Measurements from ENCODE around the gene LMOD2.

The LMOD2 gene

DNA sequence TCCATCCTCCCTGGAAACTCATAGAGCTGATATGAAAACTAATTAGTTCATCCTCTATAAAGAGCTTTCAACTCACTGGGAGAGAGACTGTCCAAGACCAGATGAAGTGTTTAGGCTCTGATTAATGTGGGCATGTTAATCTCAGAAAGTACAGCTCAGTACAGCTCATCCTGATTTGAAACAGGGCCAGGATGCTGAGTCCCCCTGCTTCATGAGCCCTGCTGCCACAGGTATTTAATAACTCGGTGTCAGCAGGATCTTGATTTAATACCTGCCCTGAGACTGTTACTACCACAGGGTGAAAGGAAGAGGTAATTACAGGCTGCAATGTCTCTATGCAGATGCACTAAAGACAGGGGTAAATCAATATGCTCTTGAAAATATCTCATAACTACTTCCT, 10.8 kb downstream of the LMOD2 start:
- no peaks in the 10 kb centered on the region for H3K79me2 ChIP-seq (ENCODE audit: insufficient read depth, low read length)
- H2AFZ ChIP-seq (ENCODE audit: low read length): no peak overlapping the region
- H3K36me3 ChIP-seq (ENCODE audit: insufficient read depth, low read length): no peaks in the 10 kb centered on the region
- H3K9me2 ChIP-seq (replicated peaks; ENCODE audit: low read depth, low read length): no peaks in the 10 kb centered on the region
- peaks cover 4% of the 10 kb centered on the region for H3K27me3 ChIP-seq (ENCODE audit: insufficient read depth, low read length, poor library complexity, severe bottlenecking)
- TF ChIP-seq, protein P1, sequence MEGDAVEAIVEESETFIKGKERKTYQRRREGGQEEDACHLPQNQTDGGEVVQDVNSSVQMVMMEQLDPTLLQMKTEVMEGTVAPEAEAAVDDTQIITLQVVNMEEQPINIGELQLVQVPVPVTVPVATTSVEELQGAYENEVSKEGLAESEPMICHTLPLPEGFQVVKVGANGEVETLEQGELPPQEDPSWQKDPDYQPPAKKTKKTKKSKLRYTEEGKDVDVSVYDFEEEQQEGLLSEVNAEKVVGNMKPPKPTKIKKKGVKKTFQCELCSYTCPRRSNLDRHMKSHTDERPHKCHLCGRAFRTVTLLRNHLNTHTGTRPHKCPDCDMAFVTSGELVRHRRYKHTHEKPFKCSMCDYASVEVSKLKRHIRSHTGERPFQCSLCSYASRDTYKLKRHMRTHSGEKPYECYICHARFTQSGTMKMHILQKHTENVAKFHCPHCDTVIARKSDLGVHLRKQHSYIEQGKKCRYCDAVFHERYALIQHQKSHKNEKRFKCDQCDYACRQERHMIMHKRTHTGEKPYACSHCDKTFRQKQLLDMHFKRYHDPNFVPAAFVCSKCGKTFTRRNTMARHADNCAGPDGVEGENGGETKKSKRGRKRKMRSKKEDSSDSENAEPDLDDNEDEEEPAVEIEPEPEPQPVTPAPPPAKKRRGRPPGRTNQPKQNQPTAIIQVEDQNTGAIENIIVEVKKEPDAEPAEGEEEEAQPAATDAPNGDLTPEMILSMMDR (conservative IDR thresholded peaks at IDR 0.05; ENCODE audit: low read length): no peak
- TF ChIP-seq EZH2phosphoT487 (IDR thresholded peaks at IDR 0.05; ENCODE audit: borderline replicate concordance): no peak
- no peaks in the 10 kb centered on the region for H3F3A ChIP-seq (ENCODE audit: low read depth)
- H3K9me3 ChIP-seq (ENCODE audit: insufficient read depth, low read depth, low read length): no peaks in the 10 kb centered on the region
- no peak overlapping the region for H3K4me3 ChIP-seq (ENCODE audit: low read length, poor library complexity, severe bottlenecking)
- H3K4me2 ChIP-seq (ENCODE audit: low read depth, low read length, poor library complexity, severe bottlenecking): no peak overlapping the region
- no peaks in the 10 kb centered on the region for H4K20me1 ChIP-seq (ENCODE audit: insufficient read depth, low read length, poor library complexity, severe bottlenecking)
- H3K9ac ChIP-seq (ENCODE audit: low read depth, low read length, poor library complexity, severe bottlenecking): no peak overlapping the region
- H3K4me1 ChIP-seq (ENCODE audit: insufficient read depth, low read length, poor library complexity, severe bottlenecking): no peaks in the 10 kb centered on the region

DNA sequence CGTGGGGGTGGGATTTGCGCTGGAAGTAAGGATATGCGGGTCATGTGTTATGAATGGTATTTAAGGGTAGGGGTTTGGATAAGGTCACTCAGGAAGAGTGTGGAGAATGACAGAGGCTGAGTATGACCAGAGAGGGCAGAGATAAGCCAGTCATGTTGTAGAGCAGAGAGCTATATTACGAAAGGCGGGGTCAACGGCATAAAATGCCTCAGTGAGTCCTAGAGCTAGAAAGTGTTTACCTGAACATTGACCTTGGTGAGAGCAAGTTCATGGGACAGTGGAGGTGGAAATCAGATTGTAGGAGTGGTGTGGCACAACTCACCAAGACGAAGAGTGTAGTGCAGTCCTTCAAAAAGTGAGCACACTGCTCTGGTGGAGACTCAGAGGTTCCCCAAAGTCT, 13.8 kb downstream of the LMOD2 start:
- H3K79me2 ChIP-seq (ENCODE audit: insufficient read depth, low read length): no peaks in the 10 kb centered on the region
- no peaks in the 10 kb centered on the region for H3K4me1 ChIP-seq (ENCODE audit: insufficient read depth, low read length, poor library complexity, severe bottlenecking)
- H3K4me3 ChIP-seq (ENCODE audit: low read length, poor library complexity, severe bottlenecking): no peak overlapping the region
- no peaks in the 10 kb centered on the region for H3K36me3 ChIP-seq (ENCODE audit: insufficient read depth, low read length)
- no peak overlapping the region for H3K9ac ChIP-seq (ENCODE audit: low read depth, low read length, poor library complexity, severe bottlenecking)
- no peak overlapping the region for H3K4me2 ChIP-seq (ENCODE audit: low read depth, low read length, poor library complexity, severe bottlenecking)
- no peaks in the 10 kb centered on the region for H3K9me2 ChIP-seq (replicated peaks; ENCODE audit: low read depth, low read length)
- TF ChIP-seq, protein P1 (conservative IDR thresholded peaks at IDR 0.05; ENCODE audit: low read length): no peak
- no peak for TF ChIP-seq EZH2phosphoT487 (IDR thresholded peaks at IDR 0.05; ENCODE audit: borderline replicate concordance)
- H2AFZ ChIP-seq (ENCODE audit: low read length): no peak overlapping the region
- no peaks in the 10 kb centered on the region for H3K9me3 ChIP-seq (ENCODE audit: insufficient read depth, low read depth, low read length)
- no peaks in the 10 kb centered on the region for H3K27me3 ChIP-seq (ENCODE audit: insufficient read depth, low read length, poor library complexity, severe bottlenecking)
- no peaks in the 10 kb centered on the region for H4K20me1 ChIP-seq (ENCODE audit: insufficient read depth, low read length, poor library complexity, severe bottlenecking)
- H3F3A ChIP-seq (ENCODE audit: low read depth): no peaks in the 10 kb centered on the region

DNA sequence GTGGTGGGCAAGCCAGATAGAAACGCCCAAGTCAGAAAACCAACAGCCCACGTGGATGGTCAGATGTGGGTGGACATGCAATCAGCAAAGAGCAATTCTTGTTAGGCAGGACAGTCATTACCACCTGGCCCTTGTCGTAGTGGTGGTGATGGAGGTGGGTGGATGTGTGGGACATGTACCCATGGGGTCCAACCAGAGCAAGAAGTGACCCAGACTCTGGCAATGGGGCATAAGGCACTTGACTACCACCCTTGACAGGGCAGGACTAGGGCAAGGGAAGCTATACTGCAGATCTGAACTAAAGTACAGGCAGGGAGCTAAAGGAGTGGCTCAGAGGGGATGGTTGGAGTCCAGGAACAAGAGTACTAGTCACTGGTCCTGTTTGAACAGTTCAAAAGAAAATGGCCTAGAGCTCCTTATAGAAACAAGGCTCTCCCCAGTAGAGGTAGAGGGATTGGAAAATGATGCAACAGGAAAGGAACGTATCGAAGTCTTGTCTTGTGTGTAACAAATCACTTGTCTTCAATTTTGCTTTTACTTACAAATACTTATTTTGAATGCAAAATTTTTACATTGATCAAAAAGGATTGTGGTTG, 17.6 kb downstream of the LMOD2 start:
- no peaks in the 10 kb centered on the region for H3K27me3 ChIP-seq (ENCODE audit: insufficient read depth, low read length, poor library complexity, severe bottlenecking)
- no peaks in the 10 kb centered on the region for H4K20me1 ChIP-seq (ENCODE audit: insufficient read depth, low read length, poor library complexity, severe bottlenecking)
- no peak overlapping the region for H2AFZ ChIP-seq (ENCODE audit: low read length)
- no peaks in the 10 kb centered on the region for H3K4me1 ChIP-seq (ENCODE audit: insufficient read depth, low read length, poor library complexity, severe bottlenecking)
- H3K79me2 ChIP-seq (ENCODE audit: insufficient read depth, low read length): no peaks in the 10 kb centered on the region
- H3K4me2 ChIP-seq (ENCODE audit: low read depth, low read length, poor library complexity, severe bottlenecking): no peak overlapping the region
- H3K9me2 ChIP-seq (replicated peaks; ENCODE audit: low read depth, low read length): no peaks in the 10 kb centered on the region
- no peaks in the 10 kb centered on the region for H3K9me3 ChIP-seq (ENCODE audit: insufficient read depth, low read depth, low read length)
- H3K4me3 ChIP-seq (ENCODE audit: low read length, poor library complexity, severe bottlenecking): no peak overlapping the region
- H3F3A ChIP-seq (ENCODE audit: low read depth): no peaks in the 10 kb centered on the region
- H3K9ac ChIP-seq (ENCODE audit: low read depth, low read length, poor library complexity, severe bottlenecking): no peak overlapping the region
- TF ChIP-seq, protein P1 (conservative IDR thresholded peaks at IDR 0.05; ENCODE audit: low read length): no peak
- no peak for TF ChIP-seq EZH2phosphoT487 (IDR thresholded peaks at IDR 0.05; ENCODE audit: borderline replicate concordance)
- H3K36me3 ChIP-seq (ENCODE audit: insufficient read depth, low read length): no peaks in the 10 kb centered on the region
